ENCODE measurements around the gene ZBTB4.
"Not testable (repeated sequence)": the region's sequence is repeated elsewhere in the genome, so short reads cannot be mapped to it uniquely, and the experiment has no call there.

ZBTB4 gene

DNA sequence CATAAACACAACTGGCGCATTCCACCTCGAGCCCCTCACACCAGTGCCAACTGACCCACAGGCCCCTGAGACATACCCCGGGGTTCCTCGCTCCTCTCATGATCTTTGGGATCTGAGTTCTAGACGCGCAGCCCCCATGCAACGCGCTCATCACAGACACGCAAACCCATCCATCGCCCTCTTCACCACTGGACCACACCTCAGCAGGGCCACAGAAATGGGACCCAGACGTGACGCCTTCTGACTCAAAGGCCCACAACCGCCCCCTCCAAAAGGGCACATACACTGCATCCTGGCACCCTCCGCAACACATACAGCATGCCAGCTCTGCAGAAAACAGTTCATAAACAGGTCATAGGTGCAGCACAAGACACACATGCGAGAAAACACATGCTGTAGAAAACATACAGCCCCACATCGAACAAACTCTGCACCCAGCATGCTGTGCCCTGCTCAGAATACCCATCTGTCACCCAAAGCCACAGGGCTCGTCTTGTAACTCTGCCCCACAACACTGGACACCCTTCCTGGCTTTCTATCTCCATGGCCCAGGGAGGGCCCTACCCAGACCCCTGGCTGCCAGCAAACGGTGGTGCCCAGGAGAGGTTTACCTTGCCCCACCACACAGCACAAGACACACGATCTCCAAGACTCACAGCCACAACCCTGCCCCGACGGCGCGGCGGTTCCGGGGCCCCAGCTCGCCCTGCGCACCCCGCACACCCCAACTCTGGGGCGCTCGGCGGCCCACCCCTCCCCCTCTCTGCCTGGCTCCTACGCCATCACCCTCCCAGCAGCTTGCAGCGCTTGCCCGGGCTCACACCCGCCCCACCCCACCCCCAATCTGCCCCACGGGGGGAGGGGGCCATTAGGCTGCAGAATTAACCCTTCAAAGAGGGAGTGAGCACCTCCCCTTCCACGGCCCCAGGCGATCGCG lies 887 bp downstream of the ZBTB4 start:
- DNase-seq (ENCODE audit: extremely low read depth, low read depth) = no peak
- H3K4me3 ChIP-seq (replicated peaks; ENCODE audit: low read depth, low read length) = peak overlapping the region; percentile 72
- TF ChIP-seq, protein P1, sequence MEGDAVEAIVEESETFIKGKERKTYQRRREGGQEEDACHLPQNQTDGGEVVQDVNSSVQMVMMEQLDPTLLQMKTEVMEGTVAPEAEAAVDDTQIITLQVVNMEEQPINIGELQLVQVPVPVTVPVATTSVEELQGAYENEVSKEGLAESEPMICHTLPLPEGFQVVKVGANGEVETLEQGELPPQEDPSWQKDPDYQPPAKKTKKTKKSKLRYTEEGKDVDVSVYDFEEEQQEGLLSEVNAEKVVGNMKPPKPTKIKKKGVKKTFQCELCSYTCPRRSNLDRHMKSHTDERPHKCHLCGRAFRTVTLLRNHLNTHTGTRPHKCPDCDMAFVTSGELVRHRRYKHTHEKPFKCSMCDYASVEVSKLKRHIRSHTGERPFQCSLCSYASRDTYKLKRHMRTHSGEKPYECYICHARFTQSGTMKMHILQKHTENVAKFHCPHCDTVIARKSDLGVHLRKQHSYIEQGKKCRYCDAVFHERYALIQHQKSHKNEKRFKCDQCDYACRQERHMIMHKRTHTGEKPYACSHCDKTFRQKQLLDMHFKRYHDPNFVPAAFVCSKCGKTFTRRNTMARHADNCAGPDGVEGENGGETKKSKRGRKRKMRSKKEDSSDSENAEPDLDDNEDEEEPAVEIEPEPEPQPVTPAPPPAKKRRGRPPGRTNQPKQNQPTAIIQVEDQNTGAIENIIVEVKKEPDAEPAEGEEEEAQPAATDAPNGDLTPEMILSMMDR (IDR thresholded peaks at IDR 0.05; ENCODE audit: low read depth, low read length, missing control alignments) = no peak

DNA sequence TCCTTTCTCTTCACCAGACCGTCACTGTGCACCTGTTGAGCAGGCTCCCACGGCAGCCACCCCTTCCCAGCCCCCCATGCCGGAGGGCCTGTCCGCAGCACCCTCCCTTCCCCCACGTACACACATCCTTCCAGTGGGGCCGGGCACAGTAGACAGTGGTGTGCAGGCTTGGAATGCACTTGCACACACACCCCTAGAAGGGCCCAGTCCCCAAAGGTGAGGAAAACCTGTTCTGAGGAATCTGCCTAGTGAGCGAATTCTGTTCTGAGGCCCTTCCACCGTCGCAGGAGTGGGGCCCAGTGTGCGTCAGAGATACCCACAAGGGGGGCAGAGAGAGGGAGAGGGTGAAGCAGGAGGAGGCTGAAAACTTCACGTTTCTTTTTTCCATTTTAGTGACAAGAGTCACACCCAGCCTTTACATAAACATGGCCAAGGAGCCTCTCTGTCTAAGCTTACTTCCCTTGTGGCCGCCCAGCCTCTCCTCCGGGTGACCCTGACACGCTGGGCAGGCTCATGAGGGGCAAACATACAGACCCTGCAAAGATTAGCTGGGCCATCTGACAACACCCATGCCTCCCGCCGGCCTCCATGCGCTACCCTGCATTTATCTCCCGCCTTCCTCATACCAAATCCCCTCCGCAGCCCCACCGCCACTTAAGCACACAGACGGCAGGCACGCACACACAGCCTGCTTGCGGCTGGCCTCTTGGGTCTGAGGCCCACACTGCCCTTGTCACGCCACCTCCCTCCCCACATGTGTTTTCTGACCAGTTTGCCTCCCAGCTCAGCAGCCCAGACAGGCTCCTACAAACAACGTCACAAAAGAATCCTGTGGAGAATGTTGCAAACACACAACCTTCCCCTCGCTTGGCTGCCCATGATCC lies 1.8 kb downstream of the ZBTB4 start:
- no peak for DNase-seq (ENCODE audit: extremely low read depth, low read depth)
- TF ChIP-seq, protein P1 (IDR thresholded peaks at IDR 0.05; ENCODE audit: low read depth, low read length, missing control alignments) = no peak
- H3K4me3 ChIP-seq (replicated peaks; ENCODE audit: low read depth, low read length) = peak overlapping the region; percentile 72

DNA sequence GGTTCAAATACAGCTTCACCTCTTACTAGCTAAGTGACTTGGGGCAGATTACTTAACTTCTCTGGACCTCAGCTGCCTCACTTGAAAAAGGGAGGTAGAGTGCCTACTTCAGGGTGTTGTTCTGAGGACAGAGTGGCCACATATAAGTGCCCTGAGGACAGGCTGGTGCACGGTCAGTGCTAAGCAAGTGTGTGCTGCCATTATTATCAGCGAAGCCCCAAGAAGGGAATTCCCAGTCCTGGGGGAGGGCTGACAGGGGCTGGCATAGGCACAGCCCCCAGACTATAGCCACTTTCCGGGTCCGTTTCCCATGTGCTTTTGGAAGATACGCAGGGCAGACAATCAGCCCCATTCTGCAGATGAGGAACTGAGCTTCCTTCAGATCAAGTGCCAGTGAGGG lies 2.5 kb downstream of the ZBTB4 start:
- TF ChIP-seq, protein P1 (IDR thresholded peaks at IDR 0.05; ENCODE audit: low read depth, low read length, missing control alignments) = no peak
- no peak for DNase-seq (ENCODE audit: extremely low read depth, low read depth)

DNA sequence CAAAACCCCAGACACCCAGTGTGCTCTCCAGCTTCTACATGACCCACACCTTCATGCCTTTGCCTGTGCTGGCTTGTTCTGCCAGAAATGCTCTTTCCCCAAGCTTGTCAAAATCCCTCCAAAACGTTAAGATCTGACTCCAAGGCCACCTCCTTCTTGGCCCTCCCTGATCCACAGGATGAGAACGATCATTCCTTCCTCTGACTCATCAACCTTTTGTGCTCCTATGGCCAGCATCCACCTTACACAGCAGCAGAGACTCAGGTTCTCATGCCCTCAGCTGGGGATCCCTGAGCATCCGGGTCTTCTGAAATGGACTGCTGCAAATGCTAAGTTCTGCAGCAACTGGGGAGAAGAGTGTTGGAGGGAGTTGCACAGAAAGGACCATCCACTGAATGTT lies 2.9 kb downstream of the ZBTB4 start:
- DNase-seq (ENCODE audit: extremely low read depth, low read depth) = no peak
- TF ChIP-seq, protein P1 (IDR thresholded peaks at IDR 0.05; ENCODE audit: low read depth, low read length, missing control alignments) = no peak
- no peak overlapping the region for H3K4me3 ChIP-seq (replicated peaks; ENCODE audit: low read depth, low read length)

More for the DNA sequence above, 2.5 kb downstream of the ZBTB4 start:
- H3K4me3 ChIP-seq (replicated peaks; ENCODE audit: low read depth, low read length) = peak overlapping the region; percentile 72

DNA sequence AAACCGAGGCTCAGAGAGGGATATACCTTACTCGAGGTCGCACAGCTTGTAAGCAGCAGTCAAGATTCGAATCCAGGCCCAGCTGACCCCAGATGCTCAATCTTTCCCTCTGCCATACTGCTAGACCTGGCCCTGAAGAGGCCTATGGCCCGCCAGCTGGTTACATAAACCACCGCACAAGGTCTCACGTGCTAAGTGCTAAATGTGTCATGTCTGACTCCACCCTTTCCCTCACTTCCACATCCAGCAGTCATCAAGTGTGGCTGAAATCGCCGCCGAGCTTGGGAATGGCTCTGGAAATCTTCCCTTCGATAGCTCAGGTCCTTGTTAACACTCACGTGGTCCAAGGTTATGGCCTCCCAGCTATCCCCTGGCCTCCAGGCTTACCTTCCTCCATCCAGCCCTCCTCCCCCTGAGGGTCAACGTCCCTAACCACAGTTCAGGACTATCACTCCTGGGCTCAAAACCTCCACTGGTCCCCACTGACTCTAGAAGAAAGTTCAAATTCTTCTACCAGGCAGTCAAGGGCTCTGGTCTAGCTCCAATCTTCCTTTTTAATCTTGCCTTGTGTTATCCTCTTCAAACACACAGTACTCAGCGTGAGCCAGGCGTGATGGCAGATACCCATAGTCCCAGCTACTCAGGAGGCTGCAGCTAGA lies 3.5 kb downstream of the ZBTB4 start:
- no peak overlapping the region for H3K4me3 ChIP-seq (replicated peaks; ENCODE audit: low read depth, low read length)
- DNase-seq (ENCODE audit: extremely low read depth, low read depth) = no peak
- TF ChIP-seq, protein P1 (IDR thresholded peaks at IDR 0.05; ENCODE audit: low read depth, low read length, missing control alignments) = no peak

DNA sequence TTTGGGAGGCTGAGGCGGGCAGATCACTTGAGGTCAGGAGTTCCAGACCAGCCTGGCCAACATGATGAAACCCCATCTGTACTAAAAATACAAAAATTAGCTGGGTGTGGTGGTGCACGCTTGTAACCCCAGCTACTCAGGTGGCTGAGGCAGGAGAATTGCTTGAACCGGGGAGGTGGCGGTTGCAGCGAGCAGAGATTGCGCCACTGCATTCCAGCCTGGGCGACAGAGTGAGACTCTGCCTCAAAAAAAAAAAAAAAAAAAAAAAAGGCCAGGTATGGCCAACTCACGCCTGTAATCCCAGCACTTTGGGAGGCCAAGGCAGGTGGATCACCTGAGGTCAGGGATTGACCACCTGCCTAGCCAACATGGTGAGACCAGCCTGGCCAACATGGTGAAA lies 4.7 kb downstream of the ZBTB4 start:
- not testable (repeated sequence) for DNase-seq (ENCODE audit: extremely low read depth, low read depth)

More for the DNA sequence above, 4.7 kb downstream of the ZBTB4 start:
- not testable (repeated sequence) for H3K4me3 ChIP-seq (replicated peaks; ENCODE audit: low read depth, low read length)
